ENCODE results near the gene SORCS2.

Gene SORCS2

GRCh38 chr4:7529368-7530080 lies 337.2 kb downstream of the SORCS2 start:
- no peak overlapping the region for H3K27ac ChIP-seq (ENCODE audit: low read length, poor library complexity, severe bottlenecking)
- H3K23ac ChIP-seq (ENCODE audit: low read length in 2 of 2), result no peak overlapping the region
- H3K79me1 ChIP-seq (replicated peaks; ENCODE audit: low read length, poor library complexity, severe bottlenecking), result no peaks in the 10 kb centered on the region
- H2BK12ac ChIP-seq (ENCODE audit: low read length in 2 of 2), result no peak overlapping the region
- no peak overlapping the region for H3K4ac ChIP-seq (ENCODE audit: low read depth in 1 of 2, low read length in 2 of 2)
- no peak for DNase-seq
- peaks cover 7% of the 10 kb centered on the region for H3K4me1 ChIP-seq (ENCODE audit: control insufficient read depth, insufficient read depth, low read depth, low read length)
- H3K4me2 ChIP-seq (ENCODE audit: low read length, poor library complexity, severe bottlenecking), result no peak overlapping the region
- H3K4me3 ChIP-seq (ENCODE audit: insufficient read depth in 1 of 2, low read depth in 1 of 2, low read length in 2 of 2), result no peak overlapping the region
- no peak overlapping the region for H4K8ac ChIP-seq (ENCODE audit: low read length)
- no peak overlapping the region for H2BK120ac ChIP-seq (ENCODE audit: low read depth, low read length)
- WGBS, result 46% methylated on average over 12 of the region's 12 CpGs
- H2BK15ac ChIP-seq (ENCODE audit: low read depth, poor library complexity, severe bottlenecking), result no peak overlapping the region
- H2BK5ac ChIP-seq (ENCODE audit: low read depth, low read length, poor library complexity, severe bottlenecking), result no peak overlapping the region
- peaks cover 0 to 3% of the 10 kb centered on the region in 2 experiments for H3K36me3 ChIP-seq (ENCODE audit: control insufficient read depth in 1 of 2, insufficient read depth in 2 of 2, low read depth in 1 of 2, low read length in 2 of 2)
- H3K14ac ChIP-seq (ENCODE audit: low read length in 2 of 2), result no peak overlapping the region
- no peak overlapping the region for H3K9ac ChIP-seq (ENCODE audit: low read length)
- H2AK5ac ChIP-seq (ENCODE audit: low read length, severe bottlenecking), result no peak overlapping the region
- H3K27me3 ChIP-seq (ENCODE audit: control insufficient read depth in 1 of 2, insufficient read depth in 1 of 2, low read length in 2 of 2), result peaks cover 24 to 32% of the 10 kb centered on the region in 2 experiments
- H3K9me3 ChIP-seq (ENCODE audit: control insufficient read depth, low read length), result no peaks in the 10 kb centered on the region
- H2AFZ ChIP-seq (ENCODE audit: low read depth, low read length), result no peak overlapping the region
- no peak overlapping the region for H4K91ac ChIP-seq (ENCODE audit: low read length)
- H3K18ac ChIP-seq (ENCODE audit: low read depth in 1 of 2, low read length in 2 of 2), result no peak overlapping the region

GRCh38 chr4:7530082-7530481 lies 337.7 kb downstream of the SORCS2 start:
- Histone ChIP-seq H2AK5ac (ENCODE audit: low read length, severe bottlenecking) (no peak overlapping the region), H3K4me3 (ENCODE audit: insufficient read depth in 1 of 2, low read depth in 1 of 2, low read length in 2 of 2) (no peak overlapping the region), H2BK120ac (ENCODE audit: low read depth, low read length) (no peak overlapping the region), H3K79me1 (replicated peaks; ENCODE audit: low read length, poor library complexity, severe bottlenecking) (no peaks in the 10 kb centered on the region), H3K14ac (ENCODE audit: low read length in 2 of 2) (no peak overlapping the region), H2BK5ac (ENCODE audit: low read depth, low read length, poor library complexity, severe bottlenecking) (no peak overlapping the region), H4K91ac (ENCODE audit: low read length) (no peak overlapping the region), H3K9me3 (ENCODE audit: control insufficient read depth, low read length) (no peaks in the 10 kb centered on the region), H3K27me3 (ENCODE audit: control insufficient read depth in 1 of 2, insufficient read depth in 1 of 2, low read length in 2 of 2) (peaks cover 19 to 27% of the 10 kb centered on the region in 2 experiments), H3K4me2 (ENCODE audit: low read length, poor library complexity, severe bottlenecking) (no peak overlapping the region), H4K8ac (ENCODE audit: low read length) (no peak overlapping the region), H3K4me1 (ENCODE audit: control insufficient read depth, insufficient read depth, low read depth, low read length) (peaks cover 7% of the 10 kb centered on the region), H3K36me3 (ENCODE audit: control insufficient read depth in 1 of 2, insufficient read depth in 2 of 2, low read depth in 1 of 2, low read length in 2 of 2) (peaks cover 0 to 3% of the 10 kb centered on the region in 2 experiments), H2BK12ac (ENCODE audit: low read length in 2 of 2) (no peak overlapping the region), H3K9ac (ENCODE audit: low read length) (no peak overlapping the region), H3K4ac (ENCODE audit: low read depth in 1 of 2, low read length in 2 of 2) (no peak overlapping the region), H3K27ac (ENCODE audit: low read length, poor library complexity, severe bottlenecking) (no peak overlapping the region), H3K18ac (ENCODE audit: low read depth in 1 of 2, low read length in 2 of 2) (no peak overlapping the region), H2BK15ac (ENCODE audit: low read depth, poor library complexity, severe bottlenecking) (no peak overlapping the region), H2AFZ (ENCODE audit: low read depth, low read length) (no peak overlapping the region), H3K23ac (ENCODE audit: low read length in 2 of 2) (no peak overlapping the region)
- DNase-seq, result no peak
- WGBS, result 51% methylated on average over 7 of the region's 7 CpGs

GRCh38 chr4:7530932-7531639 lies 338.7 kb downstream of the SORCS2 start:
- H3K14ac ChIP-seq (ENCODE audit: low read length in 2 of 2), result no peak overlapping the region
- H3K23ac ChIP-seq (ENCODE audit: low read length in 2 of 2), result no peak overlapping the region
- no peak overlapping the region for H3K27ac ChIP-seq (ENCODE audit: low read length, poor library complexity, severe bottlenecking)
- no peak overlapping the region for H3K4me2 ChIP-seq (ENCODE audit: low read length, poor library complexity, severe bottlenecking)
- H2BK12ac ChIP-seq (ENCODE audit: low read length in 2 of 2), result no peak overlapping the region
- H2BK120ac ChIP-seq (ENCODE audit: low read depth, low read length), result no peak overlapping the region
- H3K18ac ChIP-seq (ENCODE audit: low read depth in 1 of 2, low read length in 2 of 2), result no peak overlapping the region
- no peak overlapping the region for H4K91ac ChIP-seq (ENCODE audit: low read length)
- peaks cover 7% of the 10 kb centered on the region for H3K4me1 ChIP-seq (ENCODE audit: control insufficient read depth, insufficient read depth, low read depth, low read length)
- H2AK5ac ChIP-seq (ENCODE audit: low read length, severe bottlenecking), result no peak overlapping the region
- H2BK5ac ChIP-seq (ENCODE audit: low read depth, low read length, poor library complexity, severe bottlenecking), result no peak overlapping the region
- H3K27me3 ChIP-seq (ENCODE audit: control insufficient read depth in 1 of 2, insufficient read depth in 1 of 2, low read length in 2 of 2), result peaks cover 9 to 19% of the 10 kb centered on the region in 2 experiments
- no peak for DNase-seq
- H3K4ac ChIP-seq (ENCODE audit: low read depth in 1 of 2, low read length in 2 of 2), result no peak overlapping the region
- H3K9me3 ChIP-seq (ENCODE audit: control insufficient read depth, low read length), result no peaks in the 10 kb centered on the region
- WGBS, result 89% methylated on average over 17 of the region's 17 CpGs
- H3K9ac ChIP-seq (ENCODE audit: low read length), result no peak overlapping the region
- H2AFZ ChIP-seq (ENCODE audit: low read depth, low read length), result no peak overlapping the region
- H3K36me3 ChIP-seq (ENCODE audit: control insufficient read depth in 1 of 2, insufficient read depth in 2 of 2, low read depth in 1 of 2, low read length in 2 of 2), result peaks cover 0 to 3% of the 10 kb centered on the region in 2 experiments
- no peaks in the 10 kb centered on the region for H3K79me1 ChIP-seq (replicated peaks; ENCODE audit: low read length, poor library complexity, severe bottlenecking)
- no peak overlapping the region for H2BK15ac ChIP-seq (ENCODE audit: low read depth, poor library complexity, severe bottlenecking)
- no peak overlapping the region for H4K8ac ChIP-seq (ENCODE audit: low read length)
- no peak overlapping the region for H3K4me3 ChIP-seq (ENCODE audit: insufficient read depth in 1 of 2, low read depth in 1 of 2, low read length in 2 of 2)

GRCh38 chr4:7531640-7531994 lies 339.3 kb downstream of the SORCS2 start:
- H2BK15ac ChIP-seq (ENCODE audit: low read depth, poor library complexity, severe bottlenecking), result no peak overlapping the region
- H3K4ac ChIP-seq (ENCODE audit: low read depth in 1 of 2, low read length in 2 of 2), result no peak overlapping the region
- H4K8ac ChIP-seq (ENCODE audit: low read length), result no peak overlapping the region
- H3K79me1 ChIP-seq (replicated peaks; ENCODE audit: low read length, poor library complexity, severe bottlenecking), result no peaks in the 10 kb centered on the region
- no peak overlapping the region for H4K91ac ChIP-seq (ENCODE audit: low read length)
- no peak overlapping the region for H3K18ac ChIP-seq (ENCODE audit: low read depth in 1 of 2, low read length in 2 of 2)
- no peak overlapping the region for H3K4me2 ChIP-seq (ENCODE audit: low read length, poor library complexity, severe bottlenecking)
- peaks cover 0 to 3% of the 10 kb centered on the region in 2 experiments for H3K36me3 ChIP-seq (ENCODE audit: control insufficient read depth in 1 of 2, insufficient read depth in 2 of 2, low read depth in 1 of 2, low read length in 2 of 2)
- no peak overlapping the region for H3K9ac ChIP-seq (ENCODE audit: low read length)
- H2AFZ ChIP-seq (ENCODE audit: low read depth, low read length), result no peak overlapping the region
- no peak overlapping the region for H3K14ac ChIP-seq (ENCODE audit: low read length in 2 of 2)
- no peak overlapping the region for H2AK5ac ChIP-seq (ENCODE audit: low read length, severe bottlenecking)
- H3K27ac ChIP-seq (ENCODE audit: low read length, poor library complexity, severe bottlenecking), result no peak overlapping the region
- H2BK12ac ChIP-seq (ENCODE audit: low read length in 2 of 2), result no peak overlapping the region
- no peak overlapping the region for H2BK120ac ChIP-seq (ENCODE audit: low read depth, low read length)
- no peak overlapping the region for H3K4me3 ChIP-seq (ENCODE audit: insufficient read depth in 1 of 2, low read depth in 1 of 2, low read length in 2 of 2)
- H3K23ac ChIP-seq (ENCODE audit: low read length in 2 of 2), result no peak overlapping the region
- H2BK5ac ChIP-seq (ENCODE audit: low read depth, low read length, poor library complexity, severe bottlenecking), result no peak overlapping the region
- H3K9me3 ChIP-seq (ENCODE audit: control insufficient read depth, low read length), result no peaks in the 10 kb centered on the region
- H3K27me3 ChIP-seq (ENCODE audit: control insufficient read depth in 1 of 2, insufficient read depth in 1 of 2, low read length in 2 of 2), result peaks cover 8 to 18% of the 10 kb centered on the region in 2 experiments
- H3K4me1 ChIP-seq (ENCODE audit: control insufficient read depth, insufficient read depth, low read depth, low read length), result peaks cover 7% of the 10 kb centered on the region
- no peak for DNase-seq
- whole genome bisulfite sequencing, result 63% methylated on average over 8 of the region's 8 CpGs

Measured in mesenchymal stem cell (in vitro differentiated cells and primary cell).